Neural crest cell (in vitro differentiated cells): ENCODE results near the gene RCBTB1. TPM values are rescaled to one million over a fixed set of nuclear protein-coding genes. Genes with fewer than 3 reads are reported as not detected.

Experiments used
- DNase-seq: peaks from one replicate; pipeline ENCODE4 v3.0.0; 2021; ENCODE audit warnings: low read depth, mixed read lengths, low spot score
- H3K27ac Mint-ChIP-seq: one replicate; pipeline ENCODE4 v1.8.0; 2021; ENCODE audit warnings: mild to moderate bottlenecking, mixed read lengths; ENCODE audit not compliant: unreplicated experiment
- H3K27me3 Mint-ChIP-seq: 2 replicates; pipeline ENCODE4 v1.8.0; 2021; ENCODE audit warnings: low read depth, mild to moderate bottlenecking, mixed read lengths
- H3K36me3 Mint-ChIP-seq: 2 replicates; pipeline ENCODE4 v1.8.0; 2021; ENCODE audit warnings: low read depth, mild to moderate bottlenecking, mixed read lengths
- H3K4me1 Mint-ChIP-seq: 2 replicates; pipeline ENCODE4 v1.8.0; 2021; ENCODE audit warnings: mixed read lengths
- H3K4me3 Mint-ChIP-seq: one replicate; pipeline ENCODE4 v1.8.0; 2021; ENCODE audit warnings: mild to moderate bottlenecking, mixed read lengths
- H3K9me3 Mint-ChIP-seq: 2 replicates; pipeline ENCODE4 v1.8.0; 2021; ENCODE audit warnings: mixed read lengths
- total RNA-seq: library from RNA; stranded (reverse); gene quantifications from 2 replicates; pipeline ENCODE4 v1.2.1, GENCODE V29; 2021
- TF ChIP-seq, protein P1 (sequence below): fragments of 200-600 bp; sonication (generic); conservative IDR thresholded peaks from 2 replicates; pipeline ENCODE4 v1.5.0; 2021; ENCODE audit warnings: antibody characterized with exemption, mild to moderate bottlenecking

The RCBTB1 gene
- total RNA-seq, 1 donor from 2014 or later = 40.0 TPM

DNA sequence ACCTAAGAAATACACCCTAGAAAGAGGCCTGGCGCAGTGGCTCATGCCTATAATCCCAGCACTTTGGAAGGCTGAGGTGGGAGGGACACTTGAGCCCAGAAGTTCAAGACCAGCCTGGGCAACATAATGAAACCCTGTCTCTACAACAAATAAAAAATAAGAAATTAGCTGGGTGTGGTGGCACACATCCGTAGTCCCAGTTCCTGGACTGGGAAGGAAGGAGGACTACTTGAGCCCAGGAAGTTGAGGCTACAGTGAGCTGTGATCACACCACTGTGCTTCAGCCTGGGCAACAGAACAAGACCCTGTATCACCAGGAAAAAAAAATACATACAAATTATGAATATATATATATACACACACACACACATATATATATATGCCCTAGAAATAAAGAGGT is 47.0 kb downstream of the RCBTB1 start:
- no peak overlapping the region for H3K27ac Mint-ChIP-seq
- no peak overlapping the region for H3K4me3 Mint-ChIP-seq
- DNase-seq = no peak
- peaks cover 37% of the 10 kb centered on the region for H3K36me3 Mint-ChIP-seq
- no peaks in the 10 kb centered on the region for H3K9me3 Mint-ChIP-seq
- no peaks in the 10 kb centered on the region for H3K27me3 Mint-ChIP-seq
- H3K4me1 Mint-ChIP-seq = peaks cover 11% of the 10 kb centered on the region
- TF ChIP-seq, protein P1, sequence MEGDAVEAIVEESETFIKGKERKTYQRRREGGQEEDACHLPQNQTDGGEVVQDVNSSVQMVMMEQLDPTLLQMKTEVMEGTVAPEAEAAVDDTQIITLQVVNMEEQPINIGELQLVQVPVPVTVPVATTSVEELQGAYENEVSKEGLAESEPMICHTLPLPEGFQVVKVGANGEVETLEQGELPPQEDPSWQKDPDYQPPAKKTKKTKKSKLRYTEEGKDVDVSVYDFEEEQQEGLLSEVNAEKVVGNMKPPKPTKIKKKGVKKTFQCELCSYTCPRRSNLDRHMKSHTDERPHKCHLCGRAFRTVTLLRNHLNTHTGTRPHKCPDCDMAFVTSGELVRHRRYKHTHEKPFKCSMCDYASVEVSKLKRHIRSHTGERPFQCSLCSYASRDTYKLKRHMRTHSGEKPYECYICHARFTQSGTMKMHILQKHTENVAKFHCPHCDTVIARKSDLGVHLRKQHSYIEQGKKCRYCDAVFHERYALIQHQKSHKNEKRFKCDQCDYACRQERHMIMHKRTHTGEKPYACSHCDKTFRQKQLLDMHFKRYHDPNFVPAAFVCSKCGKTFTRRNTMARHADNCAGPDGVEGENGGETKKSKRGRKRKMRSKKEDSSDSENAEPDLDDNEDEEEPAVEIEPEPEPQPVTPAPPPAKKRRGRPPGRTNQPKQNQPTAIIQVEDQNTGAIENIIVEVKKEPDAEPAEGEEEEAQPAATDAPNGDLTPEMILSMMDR = no peak

DNA sequence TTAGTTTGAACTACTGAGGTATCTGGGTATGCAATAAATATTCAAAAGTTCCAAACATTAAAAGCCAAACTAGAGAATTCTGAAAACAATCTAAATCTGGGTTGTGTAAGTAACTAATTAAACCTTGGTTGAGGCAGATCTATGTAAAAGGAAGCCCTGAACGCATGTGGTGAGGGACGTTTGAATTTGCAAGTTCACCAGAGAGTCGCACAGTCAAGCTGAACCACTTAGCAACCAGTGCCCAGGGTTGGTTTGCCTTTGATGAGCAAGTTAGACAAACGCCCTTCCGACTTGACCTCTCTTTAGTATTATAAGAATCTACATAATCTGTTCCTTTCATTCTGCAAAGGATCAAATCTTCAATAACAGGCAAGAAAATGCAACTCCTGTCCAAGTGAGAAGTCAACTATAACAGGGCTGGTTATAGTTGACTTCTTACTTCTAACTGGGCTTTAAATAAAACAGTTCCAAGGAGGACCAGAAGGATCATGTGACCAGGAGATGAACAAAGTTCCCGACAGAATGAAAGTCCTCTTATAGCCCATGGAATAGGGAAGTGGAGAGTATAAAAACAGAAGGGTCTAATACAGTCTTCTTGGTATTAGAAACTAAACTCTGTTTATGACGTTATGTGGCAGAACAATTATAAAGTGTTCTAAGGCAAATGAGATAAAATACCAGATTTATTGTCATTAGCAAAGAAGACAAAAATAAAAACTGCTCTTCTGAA is 49.0 kb downstream of the RCBTB1 start:
- Mint-ChIP-seq H3K27ac (no peak overlapping the region), H3K4me3 (no peak overlapping the region), H3K36me3 (peaks cover 44% of the 10 kb centered on the region), H3K27me3 (no peaks in the 10 kb centered on the region), H3K9me3 (no peaks in the 10 kb centered on the region), H3K4me1 (peaks cover 16% of the 10 kb centered on the region)
- DNase-seq = no peak
- TF ChIP-seq, protein P1 = no peak

DNA sequence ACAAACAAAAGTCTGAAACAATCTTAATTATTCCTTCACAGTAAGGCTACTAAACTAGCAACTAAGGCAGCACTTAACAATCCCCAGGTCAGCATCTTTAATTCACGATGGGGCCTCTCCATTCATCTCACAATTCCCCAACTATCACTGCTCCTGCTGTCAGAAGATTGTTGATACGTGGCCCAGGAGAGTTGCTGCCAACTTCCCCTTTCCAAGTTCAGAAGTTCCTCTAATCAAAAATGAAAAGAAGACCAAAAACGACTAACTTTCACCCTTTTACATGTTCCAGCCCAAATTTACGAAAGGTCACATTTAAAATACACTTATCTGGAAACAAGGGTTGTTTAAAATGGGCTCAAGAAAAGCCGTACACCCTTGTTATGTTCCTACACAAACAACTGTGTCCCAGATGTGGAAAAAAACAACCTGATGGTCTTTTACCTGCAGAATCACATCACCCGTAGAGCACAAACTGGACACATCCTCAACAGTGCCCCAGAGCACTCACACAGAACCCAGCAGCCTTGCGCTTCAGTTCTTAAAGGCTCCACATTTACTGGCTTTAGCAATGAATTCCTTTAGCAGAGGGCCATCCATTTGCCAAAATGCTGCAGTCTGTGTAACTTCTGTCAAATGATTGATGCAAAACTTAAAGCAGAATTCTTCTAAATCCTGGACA is 51.6 kb downstream of the RCBTB1 start:
- H3K36me3 Mint-ChIP-seq = peaks cover 50% of the 10 kb centered on the region

DNA sequence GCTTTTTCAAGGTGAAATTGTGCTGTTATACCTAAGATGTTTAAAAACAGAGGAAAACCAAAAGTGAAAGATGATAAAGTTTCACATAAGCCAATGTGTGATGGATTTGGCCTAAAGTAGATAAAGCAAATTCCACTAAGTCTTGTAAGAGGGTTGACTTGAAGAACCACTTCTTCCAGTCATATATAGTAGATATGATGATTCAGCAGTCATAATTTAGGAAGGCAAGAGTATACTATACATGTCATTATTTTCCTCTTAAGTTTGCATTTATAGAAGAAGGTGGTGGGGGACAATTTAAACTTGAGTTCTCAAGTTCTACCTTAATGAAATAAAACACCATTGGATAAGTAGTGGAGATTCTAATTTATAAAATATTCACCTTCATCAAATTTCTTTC is 52.3 kb downstream of the RCBTB1 start:
- peaks cover 16% of the 10 kb centered on the region for H3K4me1 Mint-ChIP-seq
- no peak overlapping the region for H3K4me3 Mint-ChIP-seq
- peaks cover 50% of the 10 kb centered on the region for H3K36me3 Mint-ChIP-seq
- H3K27ac Mint-ChIP-seq = no peak overlapping the region
- no peaks in the 10 kb centered on the region for H3K9me3 Mint-ChIP-seq
- DNase-seq = no peak
- no peaks in the 10 kb centered on the region for H3K27me3 Mint-ChIP-seq
- TF ChIP-seq, protein P1 = no peak

More for the DNA sequence above, 51.6 kb downstream of the RCBTB1 start:
- TF ChIP-seq, protein P1 = no peak
- H3K27me3 Mint-ChIP-seq = no peaks in the 10 kb centered on the region
- peaks cover 16% of the 10 kb centered on the region for H3K4me1 Mint-ChIP-seq
- no peak overlapping the region for H3K4me3 Mint-ChIP-seq
- H3K27ac Mint-ChIP-seq = no peak overlapping the region
- no peak for DNase-seq
- no peaks in the 10 kb centered on the region for H3K9me3 Mint-ChIP-seq

DNA sequence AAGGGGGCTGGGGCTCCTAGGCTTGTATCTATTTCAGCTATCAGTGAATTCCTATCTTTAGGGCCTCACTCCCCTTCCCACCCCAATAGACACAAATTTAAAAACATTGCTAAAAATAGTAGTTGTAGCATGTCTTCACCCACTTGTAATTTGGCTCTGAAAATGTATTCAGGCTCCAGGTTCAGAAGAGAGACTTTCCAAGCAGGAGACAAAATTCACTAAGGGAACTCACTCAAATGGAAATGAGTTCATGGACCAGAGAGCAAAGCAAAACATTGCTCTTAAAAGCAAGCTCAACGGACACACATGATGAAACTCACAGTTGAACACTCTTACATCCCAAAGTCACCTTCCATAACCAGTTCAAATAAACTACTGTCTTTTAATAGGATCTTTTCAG is 52.8 kb downstream of the RCBTB1 start:
- H3K9me3 Mint-ChIP-seq = no peaks in the 10 kb centered on the region
- no peak overlapping the region for H3K27ac Mint-ChIP-seq
- no peaks in the 10 kb centered on the region for H3K27me3 Mint-ChIP-seq
- DNase-seq = no peak
- H3K36me3 Mint-ChIP-seq = peaks cover 48% of the 10 kb centered on the region
- no peak overlapping the region for H3K4me3 Mint-ChIP-seq
- TF ChIP-seq, protein P1 = no peak
- H3K4me1 Mint-ChIP-seq = peaks cover 16% of the 10 kb centered on the region
